GM19455 (cell line): ENCODE data around the gene MCM10.
"Not testable (repeated sequence)": the region's sequence is repeated elsewhere in the genome, so short reads cannot be mapped to it uniquely, and the experiment has no call there.

Experiments
- ATAC-seq: cut with Tn5 transposase; IDR thresholded peaks from one replicate; pipeline ENCODE4 v1.9.1; 2021; ENCODE audit not compliant: unreplicated experiment

The MCM10 gene

GRCh38 chr10:13160934-13161856 lies at the start of gene MCM10:
Gene MCM10 (plus strand): TSS chr10:13161558. CDS start chr10:13164203, 2,645 bp downstream.
- peak; percentile 99 for ATAC-seq

- no peak for ATAC-seq
Measured at GRCh38 chr10:13113544-13113943, 47.8 kb upstream of the MCM10 start.

GRCh38 chr10:13115832-13116803 lies 45.2 kb upstream of the MCM10 start:
- ATAC-seq: no peak

GRCh38 chr10:13117841-13118783 lies 43.2 kb upstream of the MCM10 start:
- ATAC-seq: no peak

GRCh38 chr10:13118784-13119410 lies 42.5 kb upstream of the MCM10 start:
- no peak for ATAC-seq

- no peak for ATAC-seq
Measured at GRCh38 chr10:13120786-13121499, 40.4 kb upstream of the MCM10 start.

GRCh38 chr10:13121500-13121854 lies 39.9 kb upstream of the MCM10 start:
- ATAC-seq: no peak

- ATAC-seq: no peak
Measured at GRCh38 chr10:13136651-13137050, 24.7 kb upstream of the MCM10 start.

GRCh38 chr10:13139150-13139549 lies 22.2 kb upstream of the MCM10 start:
- no peak for ATAC-seq

- no peak for ATAC-seq
Measured at GRCh38 chr10:13139676-13140075, 21.7 kb upstream of the MCM10 start.

- no peak for ATAC-seq
Measured at GRCh38 chr10:13140627-13141190, 20.6 kb upstream of the MCM10 start.

- ATAC-seq: no peak
Measured at GRCh38 chr10:13143766-13144165, 17.6 kb upstream of the MCM10 start.

- no peak for ATAC-seq
Measured at GRCh38 chr10:13144814-13145213, 16.5 kb upstream of the MCM10 start.

- ATAC-seq: no peak
Measured at GRCh38 chr10:13146379-13146778, 15.0 kb upstream of the MCM10 start.

GRCh38 chr10:13147161-13147560 lies 14.2 kb upstream of the MCM10 start:
- ATAC-seq: no peak

GRCh38 chr10:13152296-13152695 lies 9.1 kb upstream of the MCM10 start:
- ATAC-seq: no peak

- not testable (repeated sequence) for ATAC-seq
Measured at GRCh38 chr10:13155860-13156259, 5.5 kb upstream of the MCM10 start.

- no peak for ATAC-seq
Measured at GRCh38 chr10:13158401-13158800, 3.0 kb upstream of the MCM10 start.

GRCh38 chr10:13161857-13162271 lies 506 bp downstream of the MCM10 start:
- ATAC-seq: peak; percentile 4
